ENCODE data around the gene CHST13. TPM values are rescaled to one million over a fixed set of nuclear protein-coding genes. Genes with fewer than 3 reads are reported as not detected.

CHST13 gene
- total RNA-seq, 4 donors from 2014 or later: 0.19 to 0.69 (median 0.37) TPM

- peaks cover 0 to 76% (median 9%) of the 10 kb centered on the region in 4 donors for H3K27me3 ChIP-seq
- intact Hi-C loops (cut with DNase I): no loop called here
- no peak overlapping the region for H3K27ac ChIP-seq (replicated peaks in 1 of 4)
- TF ChIP-seq POLR2AphosphoS5 (IDR thresholded peaks at IDR 0.05): no peak
- TF ChIP-seq CTCF (IDR thresholded peaks at IDR 0.05): no peak
- no peak for TF ChIP-seq EP300 (IDR thresholded peaks at IDR 0.05)
- no peak for TF ChIP-seq POLR2A (IDR thresholded peaks at IDR 0.05; ENCODE audit: low read depth)
- H3K4me3 ChIP-seq: no peak overlapping the region
- H3K36me3 ChIP-seq: no peaks in the 10 kb centered on the region
- H3K9me3 ChIP-seq: no peaks in the 10 kb centered on the region
- 84% methylated on average over 2 of the region's 9 CpGs for WGBS
- no peak for DNase-seq (ENCODE audit: extremely low spot score)
- H3K4me1 ChIP-seq: peaks cover 5 to 14% (median 9%) of the 10 kb centered on the region in 4 donors
Measured at GRCh38 chr3:126538316-126538715, 14.4 kb downstream of the CHST13 start.

- intact Hi-C loops (cut with DNase I): no loop called here
- Histone ChIP-seq H3K36me3 (no peaks in the 10 kb centered on the region), H3K4me1 (peaks cover 5 to 14% (median 9%) of the 10 kb centered on the region in 4 donors), H3K4me3 (no peak overlapping the region), H3K27ac (replicated peaks in 1 of 4) (no peak overlapping the region), H3K9me3 (no peaks in the 10 kb centered on the region), H3K27me3 (peaks cover 0 to 83% (median 9%) of the 10 kb centered on the region in 4 donors)
- TF ChIP-seq CTCF (IDR thresholded peaks at IDR 0.05) (no peak), POLR2AphosphoS5 (IDR thresholded peaks at IDR 0.05) (no peak), POLR2A (IDR thresholded peaks at IDR 0.05; ENCODE audit: low read depth) (no peak), EP300 (IDR thresholded peaks at IDR 0.05) (no peak)
- no peak for DNase-seq (ENCODE audit: extremely low spot score)
- WGBS: 48% methylated on average over 5 of the region's 5 CpGs
Measured at GRCh38 chr3:126538966-126539365, 15.0 kb downstream of the CHST13 start.

- H3K4me3 ChIP-seq: no peak overlapping the region
- no peak for TF ChIP-seq CTCF (IDR thresholded peaks at IDR 0.05)
- TF ChIP-seq POLR2A (IDR thresholded peaks at IDR 0.05; ENCODE audit: low read depth): no peak
- TF ChIP-seq EP300 (IDR thresholded peaks at IDR 0.05): no peak
- no peak for TF ChIP-seq POLR2AphosphoS5 (IDR thresholded peaks at IDR 0.05)
- WGBS: 95% methylated on average over 10 of the region's 10 CpGs
- no peaks in the 10 kb centered on the region for H3K36me3 ChIP-seq
- H3K9me3 ChIP-seq: no peaks in the 10 kb centered on the region
- peaks cover 0 to 87% (median 9%) of the 10 kb centered on the region in 4 donors for H3K27me3 ChIP-seq
- intact Hi-C loops (cut with DNase I): no loop called here
- H3K4me1 ChIP-seq: peaks cover 5 to 14% (median 9%) of the 10 kb centered on the region in 4 donors
- H3K27ac ChIP-seq (replicated peaks in 1 of 4): no peak overlapping the region
- no peak for DNase-seq (ENCODE audit: extremely low spot score)
Measured at GRCh38 chr3:126539558-126540250, 15.7 kb downstream of the CHST13 start.

- WGBS: 40% methylated on average over 9 of the region's 9 CpGs
Measured at GRCh38 chr3:126540342-126540849, 16.4 kb downstream of the CHST13 start.

More at GRCh38 chr3:126540342-126540849, 16.4 kb downstream of the CHST13 start:
- H3K27ac ChIP-seq (replicated peaks in 1 of 4): no peak overlapping the region
- intact Hi-C loops (cut with DNase I): no loop called here
- TF ChIP-seq EP300 (IDR thresholded peaks at IDR 0.05): no peak
- TF ChIP-seq POLR2A (IDR thresholded peaks at IDR 0.05; ENCODE audit: low read depth): no peak
- no peak for TF ChIP-seq POLR2AphosphoS5 (IDR thresholded peaks at IDR 0.05)
- no peak for TF ChIP-seq CTCF (IDR thresholded peaks at IDR 0.05)
- no peaks in the 10 kb centered on the region for H3K9me3 ChIP-seq
- DNase-seq (ENCODE audit: extremely low spot score): no peak
- no peaks in the 10 kb centered on the region for H3K36me3 ChIP-seq
- peaks cover 5 to 14% (median 9%) of the 10 kb centered on the region in 4 donors for H3K4me1 ChIP-seq
- peaks cover 0 to 81% (median 9%) of the 10 kb centered on the region in 4 donors for H3K27me3 ChIP-seq
- no peak overlapping the region for H3K4me3 ChIP-seq
